Measurements from ENCODE around the gene OR5AU1.

Gene OR5AU1

DNA sequence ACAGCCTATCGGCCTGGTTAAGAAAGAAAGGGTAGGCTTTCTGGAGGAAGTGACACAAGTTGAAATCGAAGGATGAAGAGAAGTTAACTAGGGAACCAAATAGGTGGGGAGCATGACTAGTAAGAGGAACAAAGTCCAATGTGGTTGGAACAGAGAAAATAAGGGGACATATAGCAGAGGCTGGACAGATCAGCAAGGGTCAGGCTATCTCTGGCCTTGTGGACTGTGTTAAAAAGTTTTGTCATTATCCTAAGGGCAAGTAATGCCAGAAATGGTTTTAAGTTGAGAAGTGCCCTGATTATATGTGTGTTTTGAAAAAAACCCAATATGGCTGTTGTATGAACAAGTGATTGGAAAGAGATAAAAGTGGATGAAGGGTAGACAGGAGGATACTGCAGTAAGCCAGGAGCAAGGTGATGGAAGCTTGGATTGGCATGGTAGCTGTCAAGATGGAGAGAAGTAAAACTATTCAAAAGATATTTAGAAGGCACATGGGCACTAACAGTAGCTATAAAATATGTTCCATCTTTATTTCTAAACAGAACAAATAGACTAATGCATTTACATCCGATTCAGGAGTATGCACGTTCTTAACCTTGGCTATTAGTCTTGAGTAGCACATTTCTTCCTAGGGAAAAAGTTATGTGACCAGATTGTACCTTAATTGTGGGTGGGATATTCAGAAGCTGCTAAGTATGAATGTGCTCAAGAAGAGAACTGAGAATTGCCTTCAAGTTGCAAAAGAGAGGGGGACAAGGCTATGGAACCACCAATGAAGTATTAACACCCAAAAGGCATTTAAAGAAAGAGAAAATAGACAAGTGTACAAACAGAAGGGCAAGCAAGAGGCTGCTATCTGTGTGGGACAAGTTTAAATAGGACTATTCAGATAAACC lies 46.8 kb upstream of the OR5AU1 start:
- H3K36me3 ChIP-seq (ENCODE audit: control insufficient read depth, insufficient read depth, low read length) = no peaks in the 10 kb centered on the region
- no peak overlapping the region for H2AFZ ChIP-seq
- no peak overlapping the region for H3K4me3 ChIP-seq (ENCODE audit: low read depth, low read length)
- TF ChIP-seq CTCF (IDR thresholded peaks at IDR 0.05) = no peak
- H3K27ac ChIP-seq = no peak overlapping the region
- no peaks in the 10 kb centered on the region for H3K9me3 ChIP-seq (ENCODE audit: control insufficient read depth, low read length)
- no peak overlapping the region for H3K4me2 ChIP-seq (ENCODE audit: low read length)
- no peaks in the 10 kb centered on the region for H3K79me2 ChIP-seq
- no peaks in the 10 kb centered on the region for H3K4me1 ChIP-seq
- H3K27me3 ChIP-seq (ENCODE audit: control insufficient read depth, insufficient read depth, low read length) = no peaks in the 10 kb centered on the region
- no peak overlapping the region for H3K9ac ChIP-seq

DNA sequence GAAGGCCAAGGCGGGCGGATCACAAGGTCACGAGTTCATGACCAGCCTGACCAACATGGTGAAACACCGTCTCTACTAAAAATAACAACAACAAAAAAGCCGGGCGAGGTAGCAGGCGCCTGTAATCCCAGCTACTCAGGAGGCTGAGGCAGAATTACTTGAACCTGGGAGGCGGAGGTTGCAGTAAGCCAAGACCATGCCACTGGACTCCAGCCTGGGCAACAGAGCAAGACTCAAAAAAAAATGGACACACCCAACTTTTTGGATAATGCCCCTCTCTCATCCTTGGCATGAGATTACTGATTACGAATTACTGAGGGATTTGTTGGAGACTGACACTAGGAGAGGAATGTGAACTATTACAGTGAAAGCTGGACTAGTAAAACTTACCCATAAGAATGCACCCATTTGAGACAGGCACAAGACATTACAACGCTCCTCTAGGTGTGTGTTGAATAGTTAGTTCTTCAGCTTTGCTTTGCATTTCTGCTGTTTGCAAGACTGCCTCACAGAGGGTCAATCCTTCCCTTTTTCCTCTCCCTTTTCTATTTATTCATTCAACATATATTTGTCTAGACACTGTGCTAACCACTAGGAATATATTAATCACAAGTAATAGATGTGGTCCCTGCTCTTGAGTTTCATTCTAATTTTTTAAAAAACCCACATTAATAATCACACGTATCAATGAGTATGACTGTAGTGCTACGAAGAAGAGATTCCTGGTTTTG lies 46.0 kb upstream of the OR5AU1 start:
- Histone ChIP-seq H3K27ac (no peak overlapping the region), H2AFZ (no peak overlapping the region), H3K36me3 (ENCODE audit: control insufficient read depth, insufficient read depth, low read length) (no peaks in the 10 kb centered on the region), H3K4me2 (ENCODE audit: low read length) (no peak overlapping the region), H3K79me2 (no peaks in the 10 kb centered on the region), H3K4me3 (ENCODE audit: low read depth, low read length) (no peak overlapping the region), H3K27me3 (ENCODE audit: control insufficient read depth, insufficient read depth, low read length) (no peaks in the 10 kb centered on the region), H3K9me3 (ENCODE audit: control insufficient read depth, low read length) (no peaks in the 10 kb centered on the region), H3K4me1 (no peaks in the 10 kb centered on the region), H3K9ac (no peak overlapping the region)
- TF ChIP-seq CTCF (IDR thresholded peaks at IDR 0.05) = no peak

- Histone ChIP-seq H3K9me3 (ENCODE audit: control insufficient read depth, low read length) (no peaks in the 10 kb centered on the region), H3K79me2 (no peaks in the 10 kb centered on the region), H3K27me3 (ENCODE audit: control insufficient read depth, insufficient read depth, low read length) (no peaks in the 10 kb centered on the region), H3K4me3 (ENCODE audit: low read depth, low read length) (no peak overlapping the region), H3K9ac (no peak overlapping the region), H3K36me3 (ENCODE audit: control insufficient read depth, insufficient read depth, low read length) (no peaks in the 10 kb centered on the region), H3K27ac (no peak overlapping the region), H3K4me1 (no peaks in the 10 kb centered on the region), H2AFZ (no peak overlapping the region), H3K4me2 (ENCODE audit: low read length) (no peak overlapping the region)
- TF ChIP-seq CTCF (IDR thresholded peaks at IDR 0.05) = no peak
Observed at GRCh38 chr14:21200752-21201461, 45.0 kb upstream of the OR5AU1 start.

DNA sequence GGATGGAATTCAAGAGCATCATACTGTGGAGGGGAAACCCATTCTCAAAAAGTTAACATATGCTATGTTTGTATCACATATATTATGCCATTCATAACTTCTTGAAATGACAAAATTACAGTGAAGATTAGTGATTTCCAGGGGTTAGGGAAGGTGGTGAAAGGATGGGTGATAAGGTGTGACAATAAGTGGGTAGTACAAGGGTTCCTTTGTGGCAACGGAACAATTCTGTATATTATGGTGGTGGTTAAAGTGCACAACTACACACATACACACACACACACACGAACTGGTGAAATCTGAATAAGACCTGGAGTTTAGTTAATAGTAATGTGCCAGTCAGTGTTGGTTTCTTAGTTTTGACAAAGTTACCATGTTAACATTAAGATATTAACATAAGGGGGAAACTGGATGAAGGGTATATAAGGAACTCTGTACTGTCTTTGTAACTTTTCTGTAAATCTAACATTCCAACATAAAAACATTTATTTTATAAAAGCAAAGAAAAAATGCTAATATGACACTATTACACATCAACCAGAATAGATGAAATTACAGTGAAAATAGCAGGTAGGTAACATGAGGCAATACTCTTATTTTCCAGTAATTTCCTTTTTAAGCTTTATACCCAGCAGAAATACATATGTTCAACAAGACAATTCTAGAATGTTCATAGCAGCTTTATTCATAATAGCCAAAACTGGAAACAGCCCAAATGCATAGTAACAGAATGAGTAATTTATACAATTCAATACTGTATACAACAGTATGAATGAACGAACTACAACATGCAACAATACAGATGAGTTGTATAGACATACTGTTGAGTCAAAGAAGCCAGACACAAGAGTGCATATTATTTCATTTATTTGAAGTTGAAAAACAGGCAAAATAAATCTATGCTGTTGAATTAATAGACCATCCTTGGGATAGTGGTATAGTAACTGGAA lies 44.0 kb upstream of the OR5AU1 start:
- H3K36me3 ChIP-seq (ENCODE audit: control insufficient read depth, insufficient read depth, low read length) = no peaks in the 10 kb centered on the region
- no peak overlapping the region for H3K9ac ChIP-seq
- no peak overlapping the region for H3K4me2 ChIP-seq (ENCODE audit: low read length)
- H3K9me3 ChIP-seq (ENCODE audit: control insufficient read depth, low read length) = no peaks in the 10 kb centered on the region
- H3K79me2 ChIP-seq = no peaks in the 10 kb centered on the region
- H3K27ac ChIP-seq = no peak overlapping the region
- H3K4me1 ChIP-seq = no peaks in the 10 kb centered on the region
- no peak for TF ChIP-seq CTCF (IDR thresholded peaks at IDR 0.05)
- no peak overlapping the region for H3K4me3 ChIP-seq (ENCODE audit: low read depth, low read length)
- H3K27me3 ChIP-seq (ENCODE audit: control insufficient read depth, insufficient read depth, low read length) = no peaks in the 10 kb centered on the region
- H2AFZ ChIP-seq = no peak overlapping the region

Measured in parathyroid adenoma (tissue), 2 donors.